Measurements from ENCODE around the gene ZNF546.
"Not testable (repeated sequence)": the region's sequence is repeated elsewhere in the genome, so short reads cannot be mapped to it uniquely, and the experiment has no call there.

The ZNF546 gene

DNA sequence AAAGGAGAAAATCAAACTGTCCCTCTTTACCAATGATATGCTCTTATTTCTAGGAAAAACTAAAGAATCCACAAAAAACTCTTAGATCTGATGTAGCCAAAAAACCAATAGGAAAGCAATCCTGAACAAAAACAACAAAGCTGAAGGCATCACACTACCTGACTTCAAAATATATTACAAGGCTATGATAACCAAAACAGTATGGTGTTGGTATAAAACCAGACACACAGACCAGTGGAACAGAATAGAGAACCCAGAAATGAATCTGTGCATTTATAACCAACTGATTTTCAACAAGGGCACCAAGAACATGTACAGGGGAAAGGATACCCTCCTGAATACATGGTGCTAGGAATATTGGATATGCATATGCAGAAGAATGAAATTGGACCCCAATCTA is 9.7 kb upstream of the ZNF546 start:
- DNase-seq = no peak

DNA sequence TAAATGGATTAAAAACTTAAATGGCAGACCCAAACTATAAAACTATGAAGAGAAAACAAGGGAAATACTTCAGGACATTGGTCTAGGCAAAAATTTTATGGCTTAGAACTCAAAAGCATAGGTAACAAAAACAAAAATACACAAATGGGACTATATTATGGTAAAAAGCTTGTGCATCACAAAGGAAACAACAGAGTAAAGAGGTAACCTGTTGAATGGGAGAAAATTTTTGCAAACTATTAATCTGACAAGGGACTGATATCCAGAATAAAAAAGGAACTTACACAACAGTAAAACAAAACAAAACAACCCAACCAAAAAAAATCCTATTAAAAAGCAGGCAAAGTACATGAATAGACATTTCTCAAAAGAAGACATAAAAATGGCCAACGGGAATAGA is 9.3 kb upstream of the ZNF546 start:
- no peak for DNase-seq

DNA sequence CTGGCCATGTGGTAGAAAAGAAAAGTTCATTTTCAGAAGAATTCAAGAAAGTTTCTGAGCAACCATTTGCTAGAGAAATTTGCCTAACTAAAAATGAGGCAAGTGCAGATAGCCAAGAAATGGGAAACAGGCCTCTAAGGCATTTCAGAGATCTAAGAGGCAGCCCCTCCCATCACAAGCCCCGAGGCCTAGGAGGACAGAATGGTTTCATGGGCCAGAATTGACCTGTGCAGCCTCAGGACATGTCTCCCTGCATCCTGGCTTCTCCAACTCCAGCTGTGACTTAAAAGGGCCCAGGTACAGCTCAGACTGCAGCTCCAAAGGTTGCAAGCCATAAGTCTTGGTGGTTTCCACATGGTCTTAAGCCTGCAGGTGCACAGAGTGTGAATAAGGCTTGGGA is 3.3 kb upstream of the ZNF546 start:
- DNase-seq = no peak

DNA sequence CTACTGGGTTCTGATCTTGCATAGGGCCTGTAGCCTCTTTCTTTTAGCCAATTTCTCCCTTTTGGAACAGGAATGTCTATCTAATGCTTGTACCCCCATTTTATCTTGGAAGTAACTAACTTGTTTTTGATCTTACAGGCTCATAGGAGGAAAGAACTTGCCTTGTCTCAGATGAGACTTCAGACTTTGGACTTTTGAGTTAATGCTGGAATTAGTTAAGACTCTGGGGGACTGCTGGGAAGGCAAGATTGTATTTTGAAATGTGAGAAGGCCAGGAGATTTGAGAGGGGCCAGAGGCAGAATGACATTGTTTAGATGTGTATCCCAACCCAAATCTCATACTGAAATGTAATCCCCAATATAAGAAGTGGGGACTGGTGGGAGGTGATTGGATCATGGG is 2.5 kb upstream of the ZNF546 start:
- DNase-seq = no peak

DNA sequence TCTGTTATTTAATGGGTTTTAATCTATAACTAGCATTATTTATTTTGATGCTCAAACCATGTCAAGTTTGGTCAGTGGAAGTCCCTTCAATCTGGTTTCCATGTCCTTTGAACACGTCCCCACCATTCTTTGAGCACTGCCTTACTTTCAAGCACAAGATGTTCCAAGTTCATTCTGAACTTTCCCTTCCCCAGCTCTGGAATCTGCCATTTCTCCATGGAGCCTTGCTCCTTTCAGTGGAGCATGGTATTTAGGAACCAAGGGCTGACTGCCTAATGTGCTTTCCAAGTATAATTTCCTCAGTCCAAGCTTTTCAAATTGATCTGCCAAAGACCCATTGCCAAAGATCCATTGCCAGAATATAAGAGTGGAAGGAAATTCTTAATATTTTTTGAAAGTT is 1.1 kb upstream of the ZNF546 start:
- no peak for DNase-seq

DNA sequence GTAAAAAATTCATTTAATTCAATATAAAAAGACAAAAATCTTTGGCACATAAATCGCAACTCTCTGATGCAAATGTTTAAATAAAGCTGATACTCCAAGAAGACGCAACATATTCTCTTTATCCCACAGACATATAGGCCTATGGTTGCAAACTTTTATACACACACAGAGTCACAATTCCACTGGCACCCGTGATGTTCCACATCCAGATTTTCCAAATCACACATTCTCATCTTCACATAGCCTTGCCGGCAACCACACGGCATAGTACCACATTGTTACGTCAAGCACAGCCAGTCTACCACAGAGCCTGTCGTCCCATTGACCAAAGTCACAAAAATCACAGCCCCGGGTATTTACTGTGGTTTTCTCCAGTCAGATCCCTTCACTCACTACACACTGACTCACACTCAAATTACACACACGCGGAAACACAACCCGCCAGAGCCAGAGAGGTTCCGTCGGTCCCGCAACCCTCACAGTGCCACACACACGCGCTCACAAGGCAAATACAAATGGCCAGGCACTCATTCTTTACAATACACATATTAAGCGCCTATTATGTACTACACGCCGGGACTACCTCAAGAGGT is 546 bp upstream of the ZNF546 start:
- DNase-seq = peak; percentile 62

DNA sequence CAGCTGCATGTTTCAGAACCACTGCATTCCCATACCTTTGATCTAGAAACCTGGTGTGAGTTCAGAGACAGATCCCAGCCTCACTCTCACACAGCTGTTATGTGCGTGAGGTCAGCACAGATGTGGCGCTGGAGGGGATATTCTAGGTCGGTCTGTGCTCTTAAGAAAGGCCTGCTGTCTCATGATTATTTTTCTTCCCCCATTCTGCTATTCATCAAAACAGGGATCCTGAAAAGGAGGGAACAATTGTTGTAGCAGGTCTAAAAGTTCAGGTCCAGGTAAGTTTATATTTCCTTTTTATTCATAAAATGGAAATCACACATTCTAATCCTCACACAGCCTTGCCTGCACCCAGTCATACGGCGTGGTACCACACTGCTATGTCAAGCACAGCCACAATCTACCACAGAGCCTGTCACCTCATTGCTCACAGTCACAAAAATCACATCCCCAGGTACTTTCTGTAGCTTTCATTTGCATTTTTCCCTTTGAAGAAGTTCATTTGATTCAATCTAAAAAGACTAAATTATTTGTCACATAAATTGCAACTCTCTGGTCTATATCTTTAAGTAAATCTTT is 867 bp downstream of the ZNF546 start:
- no peak for DNase-seq

DNA sequence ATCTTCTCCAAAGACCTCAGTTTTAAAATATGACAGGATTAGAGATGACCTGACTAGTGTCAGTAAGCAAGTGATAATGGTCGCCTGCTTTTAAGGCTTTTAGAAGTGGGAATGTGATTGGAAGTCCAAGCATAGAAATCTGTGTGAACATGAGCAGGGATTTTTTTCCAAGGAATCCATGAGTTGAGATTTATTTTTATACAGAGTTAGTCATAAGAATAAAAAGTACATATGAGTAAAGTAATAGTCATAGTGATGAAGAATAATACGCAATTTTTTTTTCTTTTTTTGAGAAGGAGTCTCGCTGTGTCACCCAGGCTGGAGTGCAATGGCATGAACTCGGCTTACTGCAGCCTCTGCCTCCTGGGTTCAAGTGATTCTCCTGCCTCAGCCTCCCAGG is 1.6 kb downstream of the ZNF546 start:
- DNase-seq = no peak

DNA sequence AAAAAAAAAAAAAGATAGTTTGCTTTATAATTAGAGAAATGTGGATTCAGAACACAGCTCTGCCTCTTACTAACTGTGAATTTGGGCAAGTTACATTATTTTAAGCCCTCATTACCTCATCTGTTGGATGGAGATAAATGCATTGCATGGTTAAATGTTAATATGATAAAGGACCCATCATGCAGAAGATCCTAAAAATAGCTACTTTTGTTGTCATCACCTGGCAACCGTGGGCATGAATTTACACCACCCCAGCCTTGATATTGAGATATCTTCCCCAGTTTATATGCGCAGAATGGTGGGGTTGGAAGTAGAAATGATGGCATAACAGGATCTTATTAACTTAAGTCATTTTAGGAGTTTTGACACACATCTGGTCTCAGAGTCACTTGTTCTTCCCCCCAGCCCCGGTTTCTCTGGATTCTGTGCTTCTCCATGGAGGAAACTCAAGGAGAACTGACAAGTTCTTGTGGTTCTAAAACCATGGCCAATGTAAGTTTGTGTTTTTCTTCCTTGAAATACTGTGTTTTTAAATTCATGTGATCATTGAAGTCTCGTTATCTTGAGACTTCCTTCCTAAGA is 8.9 kb downstream of the ZNF546 start:
- DNase-seq = no peak

DNA sequence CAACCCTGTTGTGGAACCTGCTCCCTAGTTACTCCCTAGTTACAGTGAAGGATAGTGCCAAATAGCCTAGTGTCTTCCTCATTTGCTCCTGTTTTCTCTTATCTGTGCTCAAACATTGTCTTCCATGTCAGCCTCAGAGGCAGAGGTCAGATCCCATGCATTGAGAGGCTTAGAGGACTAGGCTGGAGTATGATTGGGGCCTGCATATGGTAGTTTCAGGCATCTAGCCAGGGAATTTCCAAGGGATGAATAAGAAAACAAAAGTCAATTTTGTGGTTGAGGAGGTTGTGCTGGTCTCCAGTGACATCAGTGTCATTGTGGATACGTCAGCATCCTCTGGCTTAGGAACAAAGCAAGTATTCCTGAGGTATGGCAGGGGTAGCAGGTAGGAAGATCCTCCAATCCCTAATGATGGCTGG is 9.4 kb downstream of the ZNF546 start:
- DNase-seq = no peak

DNA sequence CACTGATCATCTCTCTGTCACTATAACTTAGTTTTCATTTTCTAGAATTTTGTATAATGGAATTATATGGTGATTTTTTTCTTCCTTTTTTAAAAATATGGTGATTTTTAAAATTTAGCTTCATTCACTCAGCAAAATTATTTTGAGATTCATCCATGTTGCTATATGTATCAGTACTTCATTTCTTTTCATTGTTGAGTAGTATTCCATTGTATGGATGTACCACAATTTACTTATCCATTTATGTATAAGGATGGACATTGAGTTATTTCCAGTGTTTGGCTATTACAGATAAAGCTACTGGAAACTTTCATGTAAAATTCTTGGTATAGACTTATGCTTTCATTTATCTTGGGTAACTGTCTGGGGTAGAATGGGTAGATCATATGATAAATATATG is 12.8 kb downstream of the ZNF546 start:
- DNase-seq = no peak

DNA sequence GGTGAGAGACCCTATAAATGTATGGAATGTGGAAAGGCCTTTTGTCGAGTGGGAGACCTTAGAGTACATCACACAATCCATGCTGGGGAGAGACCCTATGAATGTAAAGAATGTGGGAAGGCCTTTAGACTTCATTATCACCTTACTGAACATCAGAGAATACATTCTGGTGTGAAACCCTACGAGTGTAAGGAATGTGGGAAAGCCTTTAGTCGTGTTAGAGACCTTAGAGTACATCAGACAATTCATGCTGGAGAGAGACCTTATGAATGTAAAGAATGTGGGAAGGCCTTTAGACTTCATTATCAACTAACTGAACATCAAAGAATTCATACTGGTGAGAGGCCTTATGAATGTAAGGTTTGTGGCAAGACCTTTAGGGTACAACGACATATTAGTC is 17.1 kb downstream of the ZNF546 start:
- DNase-seq = no peak

DNA sequence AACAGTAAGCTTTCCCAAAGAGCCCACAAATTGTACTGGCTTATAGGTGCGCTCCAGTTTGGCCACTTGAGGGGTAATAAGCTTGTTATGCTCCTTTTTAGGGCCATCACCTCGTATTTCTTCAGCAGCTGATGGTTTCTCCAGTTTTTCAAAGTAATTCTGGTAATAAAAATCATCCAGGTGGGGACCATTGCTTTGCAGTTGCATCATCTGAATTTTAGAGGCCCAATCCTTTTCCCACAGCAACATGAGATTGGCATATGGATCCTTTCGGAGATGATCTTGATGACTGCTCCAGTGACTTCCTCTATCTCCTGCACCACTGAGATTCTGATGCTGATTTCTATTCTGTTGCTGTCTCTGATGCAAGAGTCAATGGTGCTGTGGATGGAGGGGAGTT is 27.1 kb downstream of the ZNF546 start:
- no peak for DNase-seq

DNA sequence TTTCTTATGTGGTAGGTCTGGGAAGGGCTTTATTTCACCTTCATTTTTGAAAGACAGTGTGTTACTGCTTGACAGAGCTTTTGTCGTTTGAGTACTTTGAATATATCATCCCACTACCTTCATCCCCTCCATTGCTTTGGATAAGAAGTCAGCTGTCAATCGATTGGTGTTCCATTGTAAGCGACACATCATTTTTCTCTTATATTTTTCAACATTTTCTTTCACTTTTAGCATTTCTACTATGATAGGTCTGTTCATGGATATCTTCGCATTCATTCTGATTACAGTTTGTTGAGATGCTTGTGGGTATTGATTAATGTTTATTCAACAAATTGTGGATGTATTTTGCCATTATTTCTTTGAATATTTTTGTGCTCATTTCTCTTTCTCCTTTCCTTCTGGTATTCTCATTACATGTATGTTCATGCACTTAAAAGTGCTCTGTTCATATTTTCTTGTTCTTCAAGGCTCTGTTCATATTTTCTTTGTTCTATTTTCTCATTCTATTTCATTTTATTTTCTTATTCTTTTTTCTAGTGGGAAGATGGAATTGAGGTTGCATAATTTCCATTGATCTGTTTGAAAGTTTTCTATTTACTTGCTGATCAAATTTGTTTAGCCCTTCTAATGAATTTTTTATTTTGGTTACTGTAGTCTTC is 29.2 kb downstream of the ZNF546 start:
- DNase-seq = no peak

DNA sequence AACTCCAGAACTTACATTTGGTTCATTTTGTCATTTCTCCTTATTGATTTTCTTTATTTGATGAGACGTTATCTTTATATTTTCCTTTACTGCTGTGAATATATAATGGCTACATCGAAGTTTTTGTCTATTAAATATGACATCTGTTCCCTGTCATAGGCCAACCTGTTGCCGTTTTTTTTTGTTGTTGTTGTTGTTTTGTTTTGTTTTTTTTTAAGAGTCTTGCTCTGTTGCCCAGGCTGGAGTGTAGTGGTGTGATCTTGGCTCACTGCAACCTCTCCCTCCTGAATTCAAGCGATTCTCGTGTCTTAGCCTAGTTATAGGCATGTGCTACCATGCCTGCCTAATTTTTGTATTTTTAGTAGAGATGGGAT is 29.7 kb downstream of the ZNF546 start:
- no peak for DNase-seq

DNA sequence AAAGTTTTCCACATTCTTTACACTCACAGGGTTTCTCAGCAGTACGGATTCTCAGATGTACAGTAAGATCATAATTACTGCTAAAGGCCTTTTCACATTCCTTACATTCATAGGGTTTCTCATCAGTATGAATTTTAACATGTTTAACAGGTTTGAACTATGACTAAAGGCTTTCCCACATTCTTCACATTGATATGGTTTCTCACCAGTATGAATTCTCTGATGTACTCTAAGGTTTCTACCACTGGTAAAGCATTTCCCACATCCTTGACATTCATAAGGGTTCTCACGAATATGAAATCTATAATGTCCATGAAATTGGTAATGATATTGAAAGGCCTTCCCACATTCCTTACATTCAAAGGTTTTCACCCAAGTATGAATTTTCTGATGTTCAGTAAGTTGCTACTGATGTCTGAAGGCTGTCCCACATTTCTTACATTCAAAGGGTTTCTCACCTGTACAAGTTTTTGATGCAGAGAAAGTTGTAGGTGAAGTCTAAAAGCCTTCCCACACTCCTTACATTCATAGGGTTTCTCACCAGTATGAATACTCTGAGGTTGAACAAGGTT is 37.2 kb downstream of the ZNF546 start:
- DNase-seq = no peak

DNA sequence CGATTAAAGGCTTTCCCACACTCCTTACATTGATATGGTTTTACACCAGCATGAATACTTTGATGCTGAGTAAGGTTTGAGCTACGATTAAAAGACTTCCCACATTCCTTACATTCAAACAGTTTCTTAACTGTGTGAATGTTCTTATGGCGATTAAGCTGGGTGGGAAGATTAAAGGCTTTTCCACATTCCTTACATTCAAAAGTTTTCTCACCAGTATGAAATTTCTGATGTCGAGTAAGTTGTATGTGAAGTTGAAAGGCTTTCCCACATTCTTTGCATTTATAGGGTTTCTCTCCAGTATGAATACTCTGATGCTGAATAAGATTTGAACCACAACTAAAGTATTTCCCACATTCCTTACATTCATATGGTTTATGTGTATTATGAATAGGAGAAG is 39.1 kb downstream of the ZNF546 start:
- DNase-seq = no peak

DNA sequence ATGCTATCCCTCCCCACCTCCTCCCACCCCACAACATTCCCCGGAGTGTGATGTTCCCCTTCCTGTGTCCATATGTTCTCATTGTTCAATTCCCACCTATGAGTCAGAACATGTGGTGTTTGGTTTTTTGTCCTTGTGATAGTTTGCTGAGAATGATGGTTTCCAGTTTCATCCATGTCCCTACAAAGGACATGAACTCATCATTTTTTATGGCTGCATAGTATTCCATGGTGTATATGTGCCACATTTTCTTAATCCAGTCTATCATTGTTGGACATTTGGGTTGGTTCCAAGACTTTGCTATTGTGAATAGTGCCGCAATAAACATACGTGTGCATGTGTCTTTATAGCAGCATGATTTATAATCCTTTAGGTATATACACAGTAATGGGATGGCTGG is 41.2 kb downstream of the ZNF546 start:
- not testable (repeated sequence) for DNase-seq

DNA sequence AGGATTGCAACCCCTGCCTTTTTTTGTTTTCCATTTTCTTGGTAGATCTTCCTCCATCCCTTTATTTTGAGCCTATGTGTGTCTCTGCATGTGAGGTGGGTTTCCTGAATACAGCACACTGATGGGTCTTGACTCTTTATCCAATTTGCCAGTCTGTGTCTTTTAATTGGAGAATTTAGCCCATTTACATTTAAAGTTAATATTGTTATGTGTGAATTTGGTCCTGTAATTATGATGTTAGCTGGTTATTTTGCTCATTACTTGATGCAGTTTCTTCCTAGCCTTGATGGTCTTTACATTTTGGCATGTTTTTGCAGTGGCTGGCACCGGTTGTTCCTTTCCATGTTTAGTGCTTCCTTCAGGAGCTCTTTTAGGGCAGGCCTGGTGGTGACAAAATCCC is 44.9 kb downstream of the ZNF546 start:
- DNase-seq = not testable (repeated sequence)

DNA sequence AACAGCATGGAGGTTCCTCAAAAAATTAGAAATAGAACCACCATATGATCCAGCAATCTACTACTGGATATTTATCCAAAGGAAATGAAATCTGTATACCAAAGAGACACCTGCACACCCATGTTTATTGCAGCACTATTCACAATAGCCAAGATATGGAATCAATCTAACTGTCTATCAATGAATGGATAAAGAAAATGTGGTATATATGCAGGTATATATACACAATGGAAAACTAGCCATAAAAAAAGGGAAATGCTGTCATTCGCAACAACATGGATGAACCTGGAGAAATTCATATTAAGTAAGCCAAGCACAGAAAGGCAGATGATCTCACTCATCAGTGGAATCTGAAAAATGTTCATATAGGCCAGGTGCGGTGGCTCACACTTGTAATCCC is 56.6 kb downstream of the ZNF546 start:
- no peak for DNase-seq

DNA sequence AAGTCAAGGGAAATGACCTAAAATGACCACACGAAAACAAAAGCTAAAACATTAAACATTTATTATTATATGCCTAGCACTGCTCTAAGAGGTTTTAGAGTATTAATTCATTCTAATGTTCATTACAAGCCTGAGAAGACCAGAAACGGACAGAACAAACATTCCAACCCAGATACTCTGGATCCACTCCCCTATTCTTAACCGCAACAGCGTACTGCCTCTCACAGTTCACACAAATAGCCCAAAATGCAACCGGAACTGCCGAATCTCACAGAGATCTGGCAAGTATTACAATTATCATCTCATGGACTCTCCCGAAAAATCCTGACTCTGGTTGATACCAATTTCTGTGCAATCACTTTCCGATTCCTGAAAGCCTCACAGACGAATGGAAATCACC is 57.8 kb downstream of the ZNF546 start:
- DNase-seq = no peak

DNA sequence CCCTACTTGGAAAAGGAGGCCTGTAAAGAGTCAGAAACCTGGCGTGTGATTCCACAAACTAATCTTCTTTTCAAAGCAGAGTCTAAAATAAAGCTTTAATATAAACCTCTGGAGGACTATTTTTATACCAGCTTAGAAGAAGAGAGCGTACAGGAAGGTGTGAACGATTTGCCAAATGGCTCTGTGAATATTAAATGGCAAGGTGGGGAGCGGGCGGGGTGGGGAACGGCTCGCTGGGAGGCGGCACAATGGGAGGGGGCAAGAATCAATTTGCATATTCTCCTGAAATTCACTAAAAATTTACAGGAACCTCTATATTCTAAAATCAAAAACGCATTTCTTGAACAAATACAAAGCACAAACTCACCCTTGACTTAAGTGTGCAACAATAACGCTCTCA is 58.2 kb downstream of the ZNF546 start:
- DNase-seq = no peak

DNA sequence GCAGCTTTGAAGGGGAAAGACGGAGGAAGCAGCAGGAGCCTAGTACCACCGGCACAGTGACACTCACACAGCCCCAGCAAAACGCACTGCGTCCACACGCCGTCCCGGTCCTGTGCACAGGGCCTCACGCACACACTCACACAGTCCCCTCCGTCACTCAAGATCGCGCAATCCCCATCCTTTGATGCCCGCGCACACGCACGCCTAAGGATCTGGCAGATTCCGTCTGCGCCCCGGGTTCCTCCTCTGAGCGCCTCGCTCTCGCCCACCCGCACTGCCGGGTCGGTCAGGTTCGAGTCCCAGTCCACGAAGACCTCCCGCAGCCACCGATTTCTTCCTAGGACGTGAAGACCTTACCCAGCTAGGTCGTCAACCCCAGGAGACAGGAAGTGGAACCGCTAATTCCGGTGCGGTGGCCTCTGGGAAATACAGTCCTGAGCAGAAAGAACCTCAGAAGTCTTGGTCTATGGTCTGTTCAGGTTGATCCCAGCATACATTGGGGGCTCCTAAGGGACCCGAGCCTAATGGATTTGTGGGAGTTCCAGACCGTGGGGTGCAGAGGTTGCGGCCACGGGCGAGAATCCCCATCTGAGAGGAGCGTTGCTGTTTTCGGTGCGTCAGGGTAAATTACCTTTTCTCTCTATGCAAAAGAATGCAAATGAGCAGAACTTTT is 59.1 kb downstream of the ZNF546 start, which contains the start of gene ZNF780B:
Gene ZNF780B (minus strand): TSS at position 400 of the 673 bp plus-strand sequence. CDS start 5,899 bp downstream, outside the sequence.
- peak; percentile 71 for DNase-seq
